Small intestine (tissue), 7 donors: ENCODE results near the gene ELK3. TPM values are rescaled to one million over a fixed set of nuclear protein-coding genes. Genes with fewer than 3 reads are reported as not detected.

ENCODE experiments used
- DNase-seq, 2 donors: peaks; one replicate each; pipeline versions ENCODE4 v3.0.0 to v3.0.0-alpha.2; 2013
- FAIRE-seq: peaks from 2 replicates; lab custom pipeline; 2012; peaks lifted over from hg19 to GRCh38; lab: Jason Lieb, UNC
- H3K27ac ChIP-seq, 3 donors: one replicate each; pipeline ENCODE4 v1.5.1; 2013; ENCODE audit warnings: low read length in 2 of 3, mild to moderate bottlenecking in 2 of 3, control low read depth in 1 of 3, inconsistent platforms in 1 of 3, low read depth in 1 of 3, moderate library complexity in 1 of 3
- H3K27me3 ChIP-seq, 3 donors: one replicate each; pipeline ENCODE4 v1.6.1; 2013; ENCODE audit warnings: low read length in 3 of 3, inconsistent platforms in 1 of 3; ENCODE audit not compliant: control insufficient read depth in 3 of 3, insufficient read depth in 3 of 3
- H3K36me3 ChIP-seq, 3 donors: one replicate each; pipeline ENCODE4 v1.6.1; 2013; ENCODE audit warnings: low read length in 3 of 3, inconsistent platforms in 1 of 3, low read depth in 1 of 3, mild to moderate bottlenecking in 1 of 3, moderate library complexity in 1 of 3; ENCODE audit not compliant: control insufficient read depth in 3 of 3, insufficient read depth in 2 of 3
- H3K4me1 ChIP-seq, 3 donors: one replicate each; pipeline ENCODE4 v1.6.1; 2013; ENCODE audit warnings: low read length in 2 of 3, inconsistent platforms in 1 of 3, low read depth in 1 of 3, mild to moderate bottlenecking in 1 of 3, moderate library complexity in 1 of 3; ENCODE audit not compliant: control insufficient read depth in 3 of 3, insufficient read depth in 2 of 3
- H3K4me3 ChIP-seq, 3 donors: one replicate each; pipeline ENCODE4 v1.5.1; 2013; ENCODE audit warnings: low read length in 3 of 3, control low read depth in 1 of 3, inconsistent platforms in 1 of 3, low read depth in 1 of 3, mild to moderate bottlenecking in 1 of 3, moderate library complexity in 1 of 3
- H3K9me3 ChIP-seq, 2 donors: one replicate each; pipeline ENCODE4 v1.6.1; 2013; ENCODE audit warnings: low read depth in 1 of 2, low read length in 1 of 2; ENCODE audit not compliant: control insufficient read depth in 2 of 2, insufficient read depth in 1 of 2
- WGBS, 3 donors: extraction: QIAGEN DNeasy Blood & Tissue Kit; methylation state at CpG; one replicate each; pipeline ENCODE4 v1.1.7; 2013; 5-methylcytosine and 5-hydroxymethylcytosine counted together
- polyA plus RNA-seq, 4 donors: library from polyadenylated mRNA; stranded (reverse) in 3 of 4; unstranded in 1 of 4; fragments of 200-250 nt in 3 of 4; fragments of 120-200 nt in 1 of 4; gene quantifications; one replicate each; pipeline versions ENCODE4 v1.2.1 to v1.2.3, GENCODE V29; 2013
- donor health status: healthy with polysubstance abuse.
- donor health status: control.
- donor health status: control.
- donor health status: Bipolar disorder and iron deficiency.
- donor health status: healthy.

The ELK3 gene
- polyA plus RNA-seq, 4 donors = 0.67 to 15.9 (median 10.8) TPM

- Histone ChIP-seq H3K4me3 (no peak overlapping the region), H3K27ac (peak overlapping the region in 2 of 3 donors; percentile 15 to 46), H3K4me1 (peaks cover 0 to 9% (median 0%) of the 10 kb centered on the region in 3 donors), H3K36me3 (no peaks in the 10 kb centered on the region), H3K27me3 (no peaks in the 10 kb centered on the region), H3K9me3 (no peaks in the 10 kb centered on the region)
- FAIRE-seq = no peak
- 73 to 83% (median 79%) methylated on average over 19 of the region's 19 CpGs for WGBS, 3 donors
- DNase-seq = no peak
Observed at GRCh38 chr12:96210376-96211055, 16.3 kb downstream of the ELK3 start.

DNA sequence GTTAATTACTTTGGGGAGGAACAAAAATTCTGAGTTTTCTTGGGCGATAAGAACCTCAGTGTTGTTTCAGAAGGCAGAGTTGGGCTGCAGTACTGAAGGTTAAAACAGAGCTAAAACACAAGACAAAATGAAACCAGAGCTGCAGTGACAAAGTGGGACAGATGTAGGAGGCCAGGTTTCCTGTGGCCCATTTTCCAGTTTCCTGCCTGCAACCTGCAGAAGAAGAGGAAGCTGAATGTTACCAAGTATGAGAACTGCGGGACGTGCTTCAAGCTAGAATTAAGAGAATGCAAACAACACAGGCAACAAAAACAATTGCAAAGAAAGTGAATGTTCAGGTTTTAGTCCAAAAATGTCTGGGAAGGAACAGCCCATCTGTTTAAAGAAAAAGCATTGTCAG is 17.8 kb downstream of the ELK3 start:
- Histone ChIP-seq H3K4me1 (peaks cover 0 to 6% (median 0%) of the 10 kb centered on the region in 3 donors), H3K27me3 (no peaks in the 10 kb centered on the region), H3K36me3 (no peaks in the 10 kb centered on the region), H3K27ac (peak overlapping the region in 2 of 3 donors; percentile 3 to 16), H3K4me3 (no peak overlapping the region), H3K9me3 (no peaks in the 10 kb centered on the region)
- no peak for FAIRE-seq
- no peak for DNase-seq
- 58 to 83% (median 72%) methylated on average over 3 of the region's 3 CpGs for WGBS, 3 donors

DNA sequence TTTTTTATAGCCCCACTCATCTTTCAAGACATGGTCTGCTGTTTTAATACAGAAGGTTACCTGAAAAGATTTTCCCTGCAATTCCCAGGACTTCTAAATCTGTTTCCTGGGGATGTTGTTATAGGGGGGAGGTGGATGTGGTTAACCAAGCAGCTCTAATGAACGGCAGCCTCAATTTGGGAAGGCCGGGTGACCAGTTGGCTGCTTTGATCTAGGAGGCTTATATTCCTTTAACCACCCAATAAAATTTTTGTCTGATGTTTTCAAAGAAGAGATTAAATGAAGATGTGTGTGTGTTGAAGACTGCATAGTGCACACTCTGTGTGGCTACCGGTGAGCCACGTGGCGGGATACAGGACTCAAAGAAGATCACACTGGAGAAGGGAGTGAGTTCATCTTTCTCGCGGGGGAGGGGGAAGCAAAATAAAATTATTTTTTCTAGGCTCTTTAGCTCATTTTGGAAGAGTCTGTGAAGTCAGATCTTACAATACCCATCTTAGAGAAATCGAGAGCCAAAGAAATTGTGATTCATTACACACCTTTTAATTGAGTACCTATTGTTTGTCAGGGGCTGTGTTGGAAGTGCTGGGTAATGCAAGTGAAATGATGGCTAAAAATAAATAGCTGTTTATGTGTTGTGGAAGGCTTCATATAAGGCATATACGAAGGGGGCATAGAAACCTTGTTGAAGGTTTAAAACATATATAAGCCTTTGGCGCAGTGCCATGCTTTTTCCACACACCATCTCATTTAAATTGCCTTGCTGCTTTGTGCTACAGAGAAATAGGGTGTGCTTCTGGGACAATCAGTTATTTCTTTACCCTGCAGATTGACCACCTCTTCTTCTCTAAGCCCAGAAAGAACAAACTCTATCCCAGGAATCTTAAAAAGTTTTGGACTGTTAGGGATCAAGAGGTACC is 18.5 kb downstream of the ELK3 start:
- Histone ChIP-seq H3K9me3 (no peaks in the 10 kb centered on the region), H3K27ac (peak overlapping the region in 2 of 3 donors; percentile 3 to 16), H3K36me3 (no peaks in the 10 kb centered on the region), H3K4me1 (peaks cover 0 to 6% (median 0%) of the 10 kb centered on the region in 3 donors), H3K27me3 (no peaks in the 10 kb centered on the region), H3K4me3 (no peak overlapping the region)
- FAIRE-seq (no peak), DNase-seq (no peak)
- WGBS, 3 donors = 72 to 89% (median 79%) methylated on average over 10 of the region's 10 CpGs

GRCh38 chr12:96213869-96214268 is 19.7 kb downstream of the ELK3 start:
- no peak overlapping the region for H3K4me3 ChIP-seq
- no peaks in the 10 kb centered on the region for H3K9me3 ChIP-seq
- FAIRE-seq (no peak), DNase-seq (no peak)
- H3K27ac ChIP-seq = peak overlapping the region in 1 of 3 donors; percentile 28
- peaks cover 0 to 6% (median 0%) of the 10 kb centered on the region in 3 donors for H3K4me1 ChIP-seq
- H3K27me3 ChIP-seq = no peaks in the 10 kb centered on the region
- 79 to 87% (median 87%) methylated on average over 7 of the region's 7 CpGs for WGBS, 3 donors
- H3K36me3 ChIP-seq = no peaks in the 10 kb centered on the region

- no peak overlapping the region for H3K27ac ChIP-seq
- FAIRE-seq (no peak), DNase-seq (no peak)
- H3K4me1 ChIP-seq = peaks cover 0 to 6% (median 0%) of the 10 kb centered on the region in 3 donors
- no peaks in the 10 kb centered on the region for H3K9me3 ChIP-seq
- H3K36me3 ChIP-seq = no peaks in the 10 kb centered on the region
- no peaks in the 10 kb centered on the region for H3K27me3 ChIP-seq
- no peak overlapping the region for H3K4me3 ChIP-seq
- 83 to 91% (median 89%) methylated on average over 8 of the region's 8 CpGs for WGBS, 3 donors
Observed at GRCh38 chr12:96215919-96216273, 21.7 kb downstream of the ELK3 start.

DNA sequence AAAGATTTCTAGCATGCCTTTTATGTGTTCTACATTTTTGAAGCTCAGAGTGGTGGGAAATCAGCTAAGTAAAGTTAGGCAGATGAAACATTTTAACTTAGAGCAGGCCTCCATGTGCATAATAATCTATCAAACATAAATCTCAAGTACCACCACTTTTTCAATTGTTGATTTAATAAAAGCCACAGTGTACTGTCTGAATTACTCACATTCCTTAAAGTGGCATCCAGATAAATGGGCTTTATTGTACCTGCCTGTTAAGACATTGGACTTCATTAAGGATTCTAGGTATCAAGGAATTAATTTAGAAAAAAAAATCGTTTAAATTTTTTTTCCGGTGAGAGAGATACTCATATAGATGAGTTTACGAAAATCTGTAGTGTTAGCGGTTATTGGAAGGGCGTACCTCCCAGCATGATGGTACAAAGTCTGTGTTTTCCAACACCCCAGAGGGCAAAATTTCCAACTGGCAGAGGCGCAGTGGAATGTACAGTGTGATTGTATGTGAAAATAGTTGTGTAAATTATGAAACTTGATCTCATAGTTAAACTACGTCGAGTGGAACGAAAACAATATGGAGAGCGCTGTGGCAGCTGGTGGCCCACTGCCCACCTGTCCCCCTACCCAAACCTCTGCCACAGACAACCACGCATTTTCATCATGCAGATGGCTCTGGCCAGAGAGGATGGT is 25.0 kb downstream of the ELK3 start:
- DNase-seq = no peak
- Histone ChIP-seq H3K36me3 (peaks cover 0 to 2% (median 0%) of the 10 kb centered on the region in 3 donors), H3K27me3 (no peaks in the 10 kb centered on the region), H3K4me3 (no peak overlapping the region), H3K9me3 (peaks cover 0 to 3% of the 10 kb centered on the region in 2 donors), H3K27ac (no peak overlapping the region), H3K4me1 (peaks cover 0 to 5% (median 0%) of the 10 kb centered on the region in 3 donors)
- 90 to 91% (median 90%) methylated on average over 11 of the region's 11 CpGs for WGBS, 3 donors
- FAIRE-seq = no peak

- Histone ChIP-seq H3K9me3 (peaks cover 0 to 3% of the 10 kb centered on the region in 2 donors), H3K27ac (no peak overlapping the region), H3K4me1 (peaks cover 0 to 5% (median 0%) of the 10 kb centered on the region in 3 donors), H3K27me3 (no peaks in the 10 kb centered on the region), H3K4me3 (no peak overlapping the region), H3K36me3 (peaks cover 0 to 3% (median 0%) of the 10 kb centered on the region in 3 donors)
- 88 to 89% (median 89%) methylated on average over 15 of the region's 15 CpGs for WGBS, 3 donors
- DNase-seq = no peak
- no peak for FAIRE-seq
Observed at GRCh38 chr12:96219700-96220206, 25.6 kb downstream of the ELK3 start.

GRCh38 chr12:96220902-96221301 is 26.7 kb downstream of the ELK3 start:
- FAIRE-seq = no peak
- Histone ChIP-seq H3K36me3 (peaks cover 0 to 5% (median 3%) of the 10 kb centered on the region in 3 donors), H3K9me3 (peaks cover 0 to 3% of the 10 kb centered on the region in 2 donors), H3K4me3 (no peak overlapping the region), H3K27ac (no peak overlapping the region), H3K4me1 (peaks cover 0 to 10% (median 2%) of the 10 kb centered on the region in 3 donors), H3K27me3 (no peaks in the 10 kb centered on the region)
- 78 to 87% (median 81%) methylated on average over 5 of the region's 5 CpGs for WGBS, 3 donors
- DNase-seq = no peak
